GM21576 (cell line): Measurements from ENCODE around the gene DOCK8.

ENCODE experiments used
- ATAC-seq: cut with Tn5 transposase; IDR thresholded peaks from one replicate; pipeline ENCODE4 v1.9.1; 2021; ENCODE audit warnings: mild to moderate bottlenecking, moderate library complexity; ENCODE audit not compliant: unreplicated experiment

DOCK8 gene

DNA sequence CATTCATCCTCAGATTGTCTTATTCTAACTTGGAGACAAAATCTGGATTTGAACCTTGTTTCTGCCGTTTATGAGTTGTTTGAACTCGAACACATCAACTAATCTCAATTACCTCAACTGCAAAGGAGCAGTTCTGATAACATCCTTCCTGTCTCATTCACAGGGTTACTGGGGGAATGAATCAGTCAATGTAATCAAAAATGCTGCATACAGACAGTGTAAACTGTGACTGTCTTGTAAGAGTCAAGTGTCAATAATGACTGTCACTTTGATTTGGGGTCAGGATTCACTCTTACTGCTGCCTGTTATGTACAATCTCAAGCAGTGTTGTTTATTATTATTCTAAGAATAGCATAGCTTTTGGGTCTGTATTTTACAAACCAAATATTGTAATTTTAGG is 273.8 kb downstream of the DOCK8 start:
- ATAC-seq, result no peak

DNA sequence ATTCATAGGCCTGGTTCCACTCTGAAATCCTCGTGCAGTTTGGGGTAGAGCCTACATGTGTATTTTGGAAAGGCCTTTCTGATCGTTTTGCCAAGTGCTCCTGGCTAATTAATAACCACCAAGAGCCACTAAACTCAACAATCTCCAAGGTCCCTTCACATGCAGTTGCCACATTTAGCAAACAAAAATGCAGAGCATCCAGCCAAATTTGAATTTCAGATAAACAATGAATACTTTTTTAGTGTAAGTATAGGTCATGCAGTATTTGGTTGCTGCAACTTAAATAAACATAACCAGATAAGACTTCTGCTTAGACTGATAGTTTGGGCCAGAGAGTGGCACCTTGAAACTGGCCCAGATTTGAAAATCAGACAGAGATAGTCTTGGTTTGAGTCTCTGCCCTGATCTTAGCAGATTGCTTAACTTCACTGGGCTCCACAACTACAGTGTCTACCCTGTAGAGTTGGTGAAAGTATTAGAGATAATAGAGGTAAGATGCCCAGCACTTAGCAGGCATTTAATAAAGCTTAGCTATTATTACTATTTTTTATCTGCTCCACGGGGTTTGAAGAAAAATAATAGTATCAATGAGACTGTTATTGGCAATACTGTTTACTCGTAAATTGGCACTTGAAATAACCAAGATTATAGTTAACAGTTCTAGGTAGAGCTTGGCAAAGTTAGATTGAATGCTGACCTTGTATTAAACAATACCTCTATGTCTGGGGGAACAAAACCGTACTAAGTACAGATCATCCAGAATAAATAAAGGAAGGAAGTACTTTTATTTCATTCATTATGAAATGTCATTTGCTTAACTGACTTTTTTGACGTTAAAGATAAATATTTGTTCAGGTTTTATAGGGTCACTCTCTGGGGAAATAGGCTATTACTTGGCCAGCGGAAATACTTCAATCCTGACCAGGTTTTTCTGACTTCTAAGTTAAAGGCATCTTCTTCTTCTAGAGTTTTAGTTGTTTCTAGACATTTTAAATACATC is 274.8 kb downstream of the DOCK8 start:
- ATAC-seq, result no peak

DNA sequence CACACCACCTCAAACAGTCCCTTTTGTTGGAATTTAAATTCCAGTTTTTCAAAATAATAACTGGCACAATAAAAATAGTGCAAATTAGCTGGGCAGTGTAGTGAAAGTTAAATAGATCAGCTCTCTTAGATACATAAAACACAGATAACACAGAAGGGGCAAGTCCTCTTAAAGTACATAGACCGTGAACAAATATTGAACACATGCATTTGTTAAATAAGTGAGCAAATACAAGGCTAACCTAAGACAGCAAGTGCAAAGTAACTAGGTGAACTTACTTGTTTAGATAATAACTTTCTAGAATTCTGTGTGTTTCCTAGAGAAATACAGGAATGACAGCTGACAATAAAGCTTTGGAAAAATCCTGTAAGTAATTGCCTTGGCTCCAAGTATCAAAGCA is 280.1 kb downstream of the DOCK8 start:
- ATAC-seq, result no peak

DNA sequence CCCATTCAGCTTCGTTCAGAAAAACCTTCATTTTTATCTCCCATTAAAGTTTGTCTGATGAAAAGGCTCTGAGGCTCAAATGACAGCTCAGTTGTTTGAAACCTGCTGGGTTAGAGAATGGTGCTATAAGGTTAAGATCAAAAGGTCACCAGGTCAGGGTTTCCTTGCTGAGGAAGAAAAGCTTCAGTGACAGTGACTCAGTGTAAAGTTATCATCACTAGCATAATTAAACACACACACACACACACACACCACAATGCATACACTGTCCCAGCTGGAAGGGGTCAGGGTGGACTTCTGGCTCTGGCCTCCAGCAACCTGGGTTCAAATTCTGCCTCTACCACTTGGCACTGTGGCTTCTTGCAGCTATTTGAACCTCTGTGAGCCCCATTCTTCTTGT is 281.1 kb downstream of the DOCK8 start:
- no peak for ATAC-seq

DNA sequence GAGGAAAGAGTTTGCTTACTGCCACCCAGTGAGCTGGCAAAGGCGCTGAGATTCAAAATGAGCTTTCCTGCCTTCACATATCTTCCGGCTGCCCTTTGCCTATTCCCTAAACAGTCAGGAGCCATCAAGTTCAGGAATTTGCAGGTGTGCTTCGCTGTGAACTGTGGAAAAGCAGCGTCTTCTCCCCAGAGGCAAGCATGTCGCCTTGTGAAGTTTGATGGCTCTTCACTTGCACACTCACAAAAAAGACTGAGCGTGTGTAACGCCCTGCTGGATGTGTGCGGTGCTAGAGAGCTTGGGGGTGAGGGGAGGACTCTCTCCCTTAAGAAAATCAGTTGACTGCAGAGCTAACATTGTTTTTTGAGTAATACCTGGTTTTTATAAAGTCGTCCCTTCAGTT is 288.7 kb downstream of the DOCK8 start:
- no peak for ATAC-seq

DNA sequence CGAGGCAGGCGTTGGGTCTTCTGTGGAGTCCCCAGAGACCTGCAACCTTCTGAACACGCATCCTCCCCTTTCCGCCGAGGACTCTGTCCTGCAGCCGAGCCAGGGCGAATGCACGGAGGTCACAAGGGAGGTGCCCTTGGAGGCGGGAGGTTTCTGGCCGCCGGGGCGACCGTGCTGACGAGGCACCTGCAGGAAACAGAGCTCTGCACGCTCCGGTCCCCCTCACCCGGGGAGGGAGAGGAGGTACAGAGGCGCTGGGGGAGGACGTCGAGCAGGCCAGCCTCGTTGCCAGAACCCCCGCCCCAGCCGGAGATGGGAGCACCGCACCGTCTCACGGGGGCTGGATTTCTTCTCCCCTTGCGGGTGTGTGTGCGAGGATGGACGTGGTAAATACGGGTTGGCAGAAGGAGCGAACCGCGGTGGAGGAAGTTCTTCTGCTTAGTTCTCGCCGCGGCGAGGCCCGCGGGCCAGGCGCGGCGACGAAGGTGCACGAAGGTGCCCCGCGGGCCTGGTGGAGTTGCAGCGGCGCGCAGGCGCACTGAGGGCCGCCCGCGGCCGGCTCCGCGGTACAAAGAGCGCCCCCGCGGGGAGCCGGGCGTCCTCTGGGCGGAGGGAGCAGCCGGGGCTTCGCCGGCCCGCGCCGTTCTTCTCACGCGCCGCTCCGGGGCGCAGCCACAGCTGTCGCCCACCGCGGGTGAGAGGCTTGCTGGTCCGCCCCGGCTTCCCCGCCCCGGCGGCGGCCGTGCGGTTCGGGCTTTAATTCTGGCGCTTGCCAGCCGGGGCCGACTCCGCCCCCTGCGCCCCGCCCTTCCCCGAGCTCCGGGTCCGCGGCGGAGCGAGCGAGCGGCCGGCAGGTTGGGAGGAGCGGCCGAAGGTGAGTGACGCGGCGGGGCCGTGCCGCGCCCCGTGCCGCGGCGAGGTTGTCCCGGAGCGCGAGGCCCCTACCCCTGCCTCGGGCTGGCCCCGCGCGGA is 289.5 kb downstream of the DOCK8 start, which contains the start of gene KANK1:
TSS of gene KANK1 (plus strand) at position 815 of the 972 bp plus-strand sequence.
- ATAC-seq, result peak; percentile 78

DNA sequence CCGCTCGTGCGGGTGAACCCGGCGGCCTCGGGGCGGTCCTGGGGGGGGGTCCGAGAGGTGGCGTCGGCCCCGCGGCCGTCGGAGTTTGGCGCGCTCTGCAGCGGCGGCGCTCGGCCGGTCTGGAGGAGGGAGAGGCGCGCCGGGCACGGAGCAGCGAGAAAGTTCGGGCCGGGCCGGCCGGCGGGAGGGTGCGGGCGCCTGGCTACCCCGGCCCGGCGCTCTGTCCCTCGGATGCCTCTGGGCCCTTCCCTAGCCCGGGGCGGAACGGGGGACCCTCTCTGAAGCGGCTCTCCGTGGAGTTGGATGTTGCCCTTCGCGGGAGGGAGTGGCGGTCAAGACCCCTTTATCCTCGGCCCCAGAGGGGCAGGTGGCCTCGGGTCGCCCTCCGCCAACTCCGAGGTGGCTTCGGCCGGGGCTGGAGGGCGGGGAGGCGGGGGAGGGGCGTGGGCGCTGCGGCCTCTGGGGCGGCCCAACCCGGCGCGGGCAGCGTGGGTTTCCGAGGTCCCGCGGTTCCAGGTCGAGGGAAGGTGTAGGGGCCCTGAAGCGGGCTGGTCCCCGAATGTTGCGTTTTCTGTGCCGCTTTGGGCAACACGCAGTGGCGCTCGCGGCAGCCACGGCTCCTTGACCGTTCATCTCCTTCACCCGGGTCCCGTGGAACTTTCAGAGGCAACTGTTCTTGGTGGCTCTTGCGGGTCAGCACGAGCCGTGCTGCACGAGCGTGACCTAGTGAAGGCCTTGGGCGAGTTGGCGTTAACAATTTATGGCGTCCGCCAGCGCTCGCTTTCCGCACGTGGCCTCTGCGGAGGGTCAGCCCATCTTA is 290.5 kb downstream of the DOCK8 start:
- ATAC-seq, result peak; percentile 22

DNA sequence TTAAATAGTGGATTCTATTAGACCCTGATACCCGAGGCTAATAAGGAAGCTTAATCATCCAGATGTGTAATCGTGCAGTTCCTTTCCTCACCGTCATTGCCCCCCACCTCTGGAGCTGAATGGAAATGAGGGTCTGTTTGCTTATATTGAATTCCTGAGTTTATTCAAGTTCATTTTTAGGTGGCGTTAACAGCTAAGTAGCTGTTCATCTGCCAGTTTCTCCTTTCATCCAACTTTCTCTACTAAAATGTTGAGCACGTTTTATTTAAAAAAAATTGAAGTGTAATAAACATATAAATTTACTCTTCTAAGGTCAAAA is 291.0 kb downstream of the DOCK8 start:
- ATAC-seq, result no peak

DNA sequence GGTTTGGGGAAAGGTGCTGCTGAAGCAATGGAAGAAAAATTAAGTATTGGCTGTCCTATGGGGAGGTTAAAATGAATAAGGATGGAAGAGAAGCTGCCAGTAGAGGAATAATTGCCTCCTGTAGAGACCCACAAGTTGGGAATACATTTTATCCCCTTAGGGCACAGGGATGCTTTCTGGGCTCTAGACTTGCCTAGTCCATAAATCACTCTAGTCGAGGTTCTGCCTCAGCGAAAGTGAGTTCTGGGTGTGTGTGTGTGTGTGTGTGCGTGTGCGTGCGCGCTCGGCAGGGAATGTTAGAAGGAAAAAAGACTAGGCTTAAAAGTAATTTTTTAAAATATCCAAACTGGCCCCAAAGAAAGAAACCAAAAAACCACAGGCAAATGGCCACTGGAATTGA is 291.6 kb downstream of the DOCK8 start:
- ATAC-seq, result no peak

DNA sequence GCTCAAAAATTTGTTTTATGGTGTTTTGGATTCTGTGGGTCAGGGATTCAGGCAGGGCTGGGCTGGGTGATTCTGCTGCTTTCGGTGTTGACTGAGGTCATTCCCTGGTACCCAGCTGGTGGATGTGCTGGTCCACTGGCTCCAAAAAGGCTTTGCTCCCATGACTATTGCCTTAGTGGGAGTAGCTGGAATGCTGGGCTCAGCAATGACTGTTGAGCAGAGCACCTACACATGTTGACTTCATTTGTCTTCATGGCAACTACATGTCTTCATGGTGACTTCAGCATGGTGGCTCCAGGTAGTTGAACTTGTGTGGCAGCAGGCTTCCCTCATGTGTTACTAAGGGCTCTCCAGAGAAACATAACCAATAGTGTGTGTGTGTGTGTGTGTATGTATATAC is 297.2 kb downstream of the DOCK8 start:
- ATAC-seq, result no peak

DNA sequence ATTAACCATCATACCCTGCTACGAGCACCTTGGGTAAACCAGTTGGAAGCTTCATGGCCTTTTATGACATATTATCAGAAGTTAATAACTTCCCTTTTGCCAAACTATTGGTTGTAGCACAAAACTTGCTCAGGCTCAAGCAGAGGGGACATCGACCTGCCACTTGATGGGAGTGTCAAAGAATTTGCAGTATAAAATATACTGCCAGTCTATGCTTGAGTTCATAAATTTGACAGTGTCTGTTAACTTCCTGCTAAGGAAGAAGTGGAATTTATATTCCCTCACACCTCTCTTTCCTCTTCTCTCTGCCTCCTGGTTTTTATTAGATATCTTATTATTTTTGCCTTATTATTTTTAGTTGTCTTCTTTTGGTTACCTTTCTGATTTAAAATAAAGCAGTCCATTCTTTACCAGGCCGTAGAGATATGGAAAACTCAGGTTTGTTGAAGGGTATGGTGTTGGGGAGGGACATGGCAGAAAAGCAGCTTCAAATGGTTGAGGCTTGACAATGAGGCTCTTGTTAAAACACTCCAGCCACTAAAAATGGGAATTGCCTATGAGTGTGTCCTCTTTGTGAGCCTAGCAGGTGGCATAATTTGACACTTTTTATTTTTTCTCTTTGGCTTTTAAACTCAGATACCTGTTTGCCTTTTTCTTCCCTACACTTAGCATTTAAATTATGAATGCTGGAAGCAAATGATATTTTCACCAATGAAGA is 298.0 kb downstream of the DOCK8 start:
- no peak for ATAC-seq
